Measurements from ENCODE around the gene SERP2.

SERP2 gene

GRCh38 chr13:44389060-44389666, 15.5 kb downstream of the SERP2 start:
- DNase-seq: no peak

GRCh38 chr13:44389876-44390275, 16.3 kb downstream of the SERP2 start:
- no peak for DNase-seq

- DNase-seq: no peak
Measured at GRCh38 chr13:44393391-44393790, 19.8 kb downstream of the SERP2 start.

- no peak for DNase-seq
Measured at GRCh38 chr13:44394658-44395057, 21.0 kb downstream of the SERP2 start.

GRCh38 chr13:44395976-44396694, 22.5 kb downstream of the SERP2 start:
- no peak for DNase-seq

GRCh38 chr13:44396701-44397580, 23.3 kb downstream of the SERP2 start:
- DNase-seq: no peak

- no peak for DNase-seq
Measured at GRCh38 chr13:44397766-44398223, 24.2 kb downstream of the SERP2 start.

GRCh38 chr13:44398606-44399005, 25.0 kb downstream of the SERP2 start:
- DNase-seq: no peak

- DNase-seq: no peak
Measured at GRCh38 chr13:44399074-44399473, 25.4 kb downstream of the SERP2 start.

- no peak for DNase-seq
Measured at GRCh38 chr13:44400736-44401135, 27.1 kb downstream of the SERP2 start.

- DNase-seq: no peak
Measured at GRCh38 chr13:44401577-44401976, 28.0 kb downstream of the SERP2 start.

GRCh38 chr13:44402899-44403445, 29.3 kb downstream of the SERP2 start:
- no peak for DNase-seq

- DNase-seq: no peak
Measured at GRCh38 chr13:44403461-44404056, 29.9 kb downstream of the SERP2 start.

GRCh38 chr13:44404261-44405132, 30.9 kb downstream of the SERP2 start:
- no peak for DNase-seq

- DNase-seq: no peak
Measured at GRCh38 chr13:44406617-44407016, 33.0 kb downstream of the SERP2 start.

GRCh38 chr13:44407379-44407778, 33.8 kb downstream of the SERP2 start:
- no peak for DNase-seq

GRCh38 chr13:44407891-44408290, 34.3 kb downstream of the SERP2 start:
- no peak for DNase-seq

- DNase-seq: no peak
Measured at GRCh38 chr13:44409595-44409994, 36.0 kb downstream of the SERP2 start.

- no peak for DNase-seq
Measured at GRCh38 chr13:44410328-44410859, 36.8 kb downstream of the SERP2 start.

GRCh38 chr13:44411841-44412240, 38.2 kb downstream of the SERP2 start:
- DNase-seq: no peak

- DNase-seq: no peak
Measured at GRCh38 chr13:44412346-44412935, 38.8 kb downstream of the SERP2 start.

All from activated CD8-positive, alpha-beta memory T cell treated with anti-CD3 and anti-CD28 coated beads for 24 hours (primary cell).